NT2/D1 (cell line): ENCODE results near the gene ZNF747.

Experiments
- SUZ12 ChIP-seq: IDR thresholded peaks from 2 replicates; pipeline ENCODE4 v1.6.1; 2011; ENCODE audit not compliant: insufficient read length, insufficient read depth; ENCODE audit errors: extremely low read depth
- YY1 ChIP-seq: IDR thresholded peaks from 2 replicates; pipeline ENCODE4 v1.6.1; 2011; ENCODE audit not compliant: insufficient read length, insufficient read depth
- ZNF274 ChIP-seq: IDR thresholded peaks from 2 replicates; pipeline ENCODE4 v1.6.1; 2011; ENCODE audit warnings: mild to moderate bottlenecking, low read depth, low read length

GRCh38 chr16:30539000-30539964, 4.6 kb upstream of the ZNF747 start:
- TF ChIP-seq ZNF274 (no peak), SUZ12 (no peak), YY1 (no peak)
